Measurements from ENCODE around the gene WDR38.

The WDR38 gene

DNA sequence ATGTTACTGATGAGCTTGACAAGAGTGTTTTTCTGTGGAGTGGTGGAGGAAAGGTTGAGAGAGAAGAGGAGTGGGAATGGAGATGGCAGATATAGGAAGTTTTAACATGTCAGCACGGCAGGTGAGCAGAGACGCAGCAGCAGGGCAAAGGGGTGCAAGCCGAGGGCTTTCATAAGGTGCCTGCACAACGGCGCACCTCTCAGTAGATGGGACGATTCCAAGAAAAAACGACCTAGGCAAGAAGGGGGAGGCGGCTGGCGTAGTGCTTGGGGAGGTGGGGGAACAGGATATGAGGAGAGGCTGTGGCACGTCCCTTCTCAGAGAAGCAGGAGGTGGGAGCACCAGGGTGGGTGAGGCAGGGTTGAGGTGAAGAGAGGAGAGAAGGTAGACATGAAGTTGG, 33.2 kb downstream of the WDR38 start:
- no peak for DNase-seq

DNA sequence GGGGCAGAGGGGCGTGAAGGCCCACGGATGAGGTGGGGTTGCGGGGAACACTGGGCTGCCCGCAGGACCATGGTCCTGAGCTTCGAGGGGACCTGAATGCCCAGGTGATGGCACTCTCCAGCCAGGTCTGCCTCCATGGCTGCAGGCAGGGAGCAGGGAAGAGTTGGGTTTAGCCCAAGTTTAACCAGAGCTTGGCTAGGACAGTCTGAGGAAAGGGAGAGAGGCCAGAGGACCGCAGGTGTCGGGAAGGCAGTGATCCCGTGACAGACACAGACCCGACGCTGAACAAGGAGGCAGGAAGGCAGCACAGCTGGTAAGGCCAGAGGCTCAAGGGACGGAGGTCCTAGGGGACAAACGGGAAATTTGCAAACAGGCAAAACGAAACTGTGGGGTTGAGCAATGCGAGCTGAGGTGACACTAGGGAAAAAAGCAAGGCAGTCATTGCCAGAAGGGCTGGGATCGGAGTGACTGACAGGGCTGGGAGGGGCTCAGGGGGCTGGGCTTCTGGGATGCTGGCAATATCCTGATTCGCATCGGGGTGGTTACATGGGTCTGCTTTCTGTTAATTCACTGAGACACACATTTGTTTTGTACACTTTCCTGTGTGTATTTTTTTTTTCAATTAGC, 33.7 kb downstream of the WDR38 start:
- DNase-seq, result no peak

DNA sequence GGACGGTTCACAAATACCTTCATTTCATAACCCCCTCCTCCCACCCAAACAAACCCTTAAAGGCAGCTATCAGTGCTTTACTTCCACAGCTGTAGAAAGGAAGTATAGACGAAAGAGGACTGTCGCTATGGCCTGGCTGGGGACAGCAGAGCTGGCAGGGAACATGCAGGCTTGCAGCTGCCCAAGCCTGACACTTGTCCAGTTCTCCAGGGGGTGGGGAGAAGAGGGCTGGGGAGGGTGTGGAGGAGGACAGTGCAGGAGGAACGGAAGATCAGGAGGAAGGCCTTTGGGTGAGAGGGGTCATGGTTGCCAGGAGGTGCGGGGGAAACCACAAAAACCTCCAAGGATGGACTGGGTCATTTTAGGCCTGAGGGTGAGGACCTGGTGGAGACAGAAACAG, 34.6 kb downstream of the WDR38 start:
- no peak for DNase-seq

DNA sequence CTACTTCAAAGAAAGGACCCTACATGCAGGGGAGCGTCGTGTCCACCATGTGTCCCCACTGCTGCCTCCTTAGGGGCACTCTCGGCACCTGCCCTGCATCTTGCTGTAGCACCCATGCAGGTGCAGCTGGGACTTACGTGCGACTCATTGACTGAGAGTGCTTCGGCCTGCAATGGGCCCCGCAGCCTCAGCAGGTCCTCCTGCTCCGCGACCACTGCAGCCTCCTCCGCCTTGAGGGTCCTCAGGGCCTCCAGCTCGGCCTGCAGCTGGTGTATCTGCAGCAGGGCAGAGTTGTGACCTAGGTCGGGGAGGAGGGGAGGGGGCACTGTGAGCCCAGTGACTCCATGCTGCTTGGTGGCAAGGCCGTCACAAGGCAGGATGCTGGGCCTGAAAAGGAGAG, 35.7 kb downstream of the WDR38 start:
- no peak for DNase-seq

DNA sequence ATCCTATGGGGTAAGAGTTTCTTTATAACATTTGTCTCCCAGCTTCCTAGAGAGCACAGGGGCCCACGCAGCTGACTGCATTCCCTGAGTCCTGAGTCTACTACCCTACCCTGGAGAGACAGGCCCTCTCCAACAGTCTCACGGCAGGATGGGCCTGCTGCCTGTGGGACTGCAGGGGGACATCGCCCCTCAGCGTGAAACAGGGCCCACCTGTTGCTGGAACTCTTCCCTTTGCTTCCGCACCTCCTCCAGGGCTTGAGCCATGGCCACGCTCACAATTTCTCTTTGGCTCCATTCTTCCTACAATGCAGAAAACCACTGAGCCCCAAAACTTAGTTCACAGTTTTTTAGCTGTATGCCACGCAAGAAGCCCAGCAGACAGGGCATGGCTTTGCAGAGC, 36.9 kb downstream of the WDR38 start:
- no peak for DNase-seq

DNA sequence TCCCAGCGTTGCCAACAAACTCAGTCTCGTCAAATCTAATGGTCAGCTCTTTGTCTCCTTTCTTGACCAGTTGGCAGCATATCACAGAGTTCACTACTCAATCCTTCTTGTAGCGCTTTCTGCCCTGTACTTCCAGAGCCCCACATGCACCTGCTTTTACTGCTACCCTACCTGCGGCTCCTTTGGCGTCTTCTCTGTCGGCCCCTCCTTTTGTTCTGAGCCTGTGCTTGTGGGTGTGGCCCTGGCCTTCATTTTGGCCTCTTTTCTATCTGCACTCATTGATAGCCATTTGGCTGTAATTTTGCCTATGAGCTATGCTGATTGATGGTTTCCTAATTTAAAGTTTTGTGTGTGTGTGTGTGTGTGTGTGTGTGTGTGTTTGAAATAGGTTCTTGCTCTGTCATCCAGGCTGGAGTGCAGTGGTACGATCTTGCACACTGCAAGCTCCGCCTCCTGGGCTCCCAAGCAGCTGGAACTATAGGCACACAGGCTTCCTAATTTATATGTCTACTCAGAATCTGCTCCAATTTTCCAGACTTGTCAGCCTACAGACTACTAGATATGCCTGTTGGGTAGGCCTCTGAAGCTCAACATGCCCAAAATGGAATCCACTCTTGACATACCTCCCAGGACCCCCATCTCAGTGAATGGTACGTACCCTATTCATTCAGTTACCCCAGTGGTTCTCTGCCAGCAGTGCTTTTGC, 40.9 kb downstream of the WDR38 start:
- no peak for DNase-seq

DNA sequence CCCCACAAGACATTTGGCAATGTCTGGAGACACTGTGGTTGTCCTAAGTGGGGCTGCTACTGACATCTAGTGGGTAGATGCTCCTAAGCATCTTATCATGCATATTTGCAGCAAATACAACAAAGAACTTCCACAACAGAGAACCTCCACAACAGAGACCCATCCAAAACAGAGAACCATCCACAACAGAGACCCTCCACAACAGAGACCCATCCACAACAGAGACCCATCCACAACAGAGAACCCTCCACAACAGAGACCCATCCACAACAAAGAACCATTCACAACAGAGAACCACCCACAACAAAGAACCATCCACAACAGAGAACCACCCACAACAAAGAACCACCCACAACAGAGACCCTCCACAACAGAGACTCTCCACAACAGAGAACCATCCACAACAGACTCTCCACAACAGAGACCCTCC, 41.5 kb downstream of the WDR38 start:
- DNase-seq, result no peak

DNA sequence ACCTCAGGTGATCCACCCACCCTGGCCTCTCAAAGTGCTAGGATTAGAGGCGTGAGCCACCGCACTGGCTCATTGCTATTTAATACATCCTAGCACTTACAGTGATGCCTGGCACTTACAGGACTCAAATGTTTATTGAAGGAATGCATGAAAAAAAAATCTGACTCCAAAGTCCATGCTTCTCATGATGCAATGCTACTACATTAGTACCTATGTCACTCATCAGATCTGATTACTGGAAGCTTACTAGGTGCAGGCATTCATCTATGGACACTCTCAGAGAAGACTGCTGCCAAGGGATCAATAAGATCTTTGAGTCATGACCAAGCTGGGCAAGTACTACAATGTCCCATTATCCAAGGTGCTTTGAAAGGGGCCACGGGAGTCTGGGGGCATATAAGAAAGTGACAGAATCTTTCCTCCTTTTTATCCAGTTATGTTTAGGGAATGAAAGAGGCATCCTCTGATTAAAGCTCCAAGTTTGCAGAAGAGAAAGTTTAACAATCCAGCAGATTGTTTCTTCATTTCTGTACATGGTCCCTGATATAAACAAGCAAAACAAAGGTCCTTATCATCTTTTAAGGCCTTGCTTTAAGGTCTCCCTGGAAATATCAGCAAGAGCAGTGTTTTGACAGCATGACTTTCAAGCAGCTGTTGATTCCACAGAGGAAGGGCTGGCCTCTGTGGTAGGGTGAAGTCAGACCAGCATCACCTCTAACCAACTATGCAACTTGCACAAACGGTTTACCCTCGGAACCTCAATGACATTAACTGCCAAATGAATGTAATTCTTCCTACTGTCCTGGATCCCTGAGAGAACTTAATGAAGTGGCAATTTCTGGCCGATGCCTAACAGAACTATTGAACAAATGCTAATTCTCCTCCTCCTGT, 44.6 kb downstream of the WDR38 start:
- DNase-seq, result no peak

DNA sequence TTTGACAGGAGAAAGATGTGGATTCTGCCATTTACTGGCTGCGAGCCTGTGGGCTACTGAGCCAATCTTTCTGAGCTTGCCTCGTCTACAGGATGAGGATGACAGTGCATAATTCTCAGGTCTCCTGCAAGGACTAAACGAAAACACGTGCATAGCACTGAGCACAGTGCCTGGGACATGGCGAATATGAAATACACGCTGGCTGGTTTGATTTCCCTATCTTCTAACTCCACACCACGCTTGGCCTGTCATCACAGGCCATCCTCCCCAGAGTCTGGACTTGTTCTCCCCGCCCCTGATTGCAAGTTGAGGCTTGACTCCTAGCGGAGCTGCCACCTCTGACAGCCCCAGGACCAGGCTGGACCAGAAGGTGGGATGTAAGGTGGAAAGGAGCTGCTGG, 46.6 kb downstream of the WDR38 start:
- no peak for DNase-seq

DNA sequence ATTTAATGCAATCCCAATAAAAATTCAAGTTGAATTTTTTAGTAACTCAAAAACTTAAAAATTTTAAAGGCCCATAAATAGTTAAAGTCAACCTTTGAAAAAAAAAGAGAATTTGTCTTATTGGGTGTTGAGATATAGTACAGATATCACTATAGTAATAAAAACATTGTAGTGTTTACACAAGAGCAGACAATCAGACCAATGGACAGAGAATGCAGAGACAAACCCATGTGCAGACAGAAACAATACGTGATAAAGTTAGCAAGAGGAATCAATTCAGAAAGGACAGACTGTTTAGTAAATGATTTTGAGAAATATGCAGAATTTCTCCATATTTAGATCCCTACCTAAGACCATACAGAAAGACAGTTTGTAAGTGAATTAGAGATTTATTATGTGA, 53.7 kb downstream of the WDR38 start:
- DNase-seq, result no peak
